Tibial nerve (tissue), 4 donors: ENCODE measurements around the gene HOXB8. TPM values are rescaled to one million over a fixed set of nuclear protein-coding genes. Genes with fewer than 3 reads are reported as not detected.

Source experiments
- DNase-seq, 2 donors: peaks; one replicate each; pipeline ENCODE4 v3.0.0-alpha.2; 2019; ENCODE audit warnings: low spot score in 2 of 2
- H3K27ac ChIP-seq, 4 donors: fragments of 200-600 bp; sonication (generic) in 3 of 4; one replicate each; pipeline ENCODE4 v1.5.1; 2017 to 2019; ENCODE audit warnings: mild to moderate bottlenecking in 1 of 4
- H3K27me3 ChIP-seq, 2 donors: fragments of 200-600 bp; sonication (generic) in 1 of 2; one replicate each; pipeline versions ENCODE4 v1.5.1 to v1.6.0; 2017 to 2019
- H3K36me3 ChIP-seq, 3 donors: fragments of 200-600 bp; sonication (generic); one replicate each; pipeline ENCODE4 v1.5.1; 2018 to 2019
- H3K4me1 ChIP-seq, 4 donors: fragments of 200-600 bp; sonication (generic) in 3 of 4; one replicate each; pipeline ENCODE4 v1.5.1; 2017 to 2019
- H3K4me3 ChIP-seq, 4 donors: fragments of 200-600 bp; sonication (generic) in 3 of 4; one replicate each; pipeline ENCODE4 v1.5.1; 2017 to 2019; ENCODE audit warnings: mild to moderate bottlenecking in 1 of 4, moderate library complexity in 1 of 4
- H3K9me3 ChIP-seq, 4 donors: fragments of 200-600 bp; sonication (generic) in 3 of 4; one replicate each; pipeline ENCODE4 v1.5.1; 2017 to 2019
- EP300 ChIP-seq, 2 donors: sonication (generic); formaldehyde crosslinking; IDR thresholded peaks; one replicate each; pipeline ENCODE4 v1.6.1; 2017; ENCODE audit warnings: antibody characterized with exemption in 2 of 2, mild to moderate bottlenecking in 1 of 2
- POLR2A ChIP-seq, 2 donors: fragments of 450-650 bp; IDR thresholded peaks; one replicate each; pipeline ENCODE4 v1.6.1; 2017; ENCODE audit warnings: antibody characterized with exemption in 2 of 2, mild to moderate bottlenecking in 2 of 2, moderate library complexity in 2 of 2
- WGBS, 2 donors: methylation state at CpG; one replicate each; pipeline ENCODE4 v1.1.5; 2018; 5-methylcytosine and 5-hydroxymethylcytosine counted together
- total RNA-seq, 4 donors: library from RNA; depleted of rRNA; stranded (reverse); fragments of >200 nt; gene quantifications; one replicate each; pipeline ENCODE4 v1.1.0, GENCODE V29; 2016
- TF ChIP-seq, protein P1 (sequence below), 5 experiments: fragments of 200-600 bp in 3 of 5; fragments of 450-650 bp in 2 of 5; sonication (generic) in 3 of 5; IDR thresholded peaks; one replicate each; pipeline ENCODE4 v1.5.1; 2016 to 2019; ENCODE audit warnings: antibody characterized with exemption in 5 of 5, mild to moderate bottlenecking in 3 of 5, moderate library complexity in 2 of 5

HOXB8 gene
- total RNA-seq, 4 donors from 2014 or later, result 0.66 to 0.90 TPM; not detected in 2

- Histone ChIP-seq H3K9me3 (no peaks in the 10 kb centered on the region), H3K27ac (no peak overlapping the region), H3K27me3 (peaks cover 0 to 100% of the 10 kb centered on the region in 2 donors), H3K36me3 (no peaks in the 10 kb centered on the region), H3K4me3 (no peak overlapping the region), H3K4me1 (peaks cover 0 to 5% (median 2%) of the 10 kb centered on the region in 4 donors)
- TF ChIP-seq EP300 (IDR thresholded peaks at IDR 0.05), result no peak
- TF ChIP-seq, protein P1, sequence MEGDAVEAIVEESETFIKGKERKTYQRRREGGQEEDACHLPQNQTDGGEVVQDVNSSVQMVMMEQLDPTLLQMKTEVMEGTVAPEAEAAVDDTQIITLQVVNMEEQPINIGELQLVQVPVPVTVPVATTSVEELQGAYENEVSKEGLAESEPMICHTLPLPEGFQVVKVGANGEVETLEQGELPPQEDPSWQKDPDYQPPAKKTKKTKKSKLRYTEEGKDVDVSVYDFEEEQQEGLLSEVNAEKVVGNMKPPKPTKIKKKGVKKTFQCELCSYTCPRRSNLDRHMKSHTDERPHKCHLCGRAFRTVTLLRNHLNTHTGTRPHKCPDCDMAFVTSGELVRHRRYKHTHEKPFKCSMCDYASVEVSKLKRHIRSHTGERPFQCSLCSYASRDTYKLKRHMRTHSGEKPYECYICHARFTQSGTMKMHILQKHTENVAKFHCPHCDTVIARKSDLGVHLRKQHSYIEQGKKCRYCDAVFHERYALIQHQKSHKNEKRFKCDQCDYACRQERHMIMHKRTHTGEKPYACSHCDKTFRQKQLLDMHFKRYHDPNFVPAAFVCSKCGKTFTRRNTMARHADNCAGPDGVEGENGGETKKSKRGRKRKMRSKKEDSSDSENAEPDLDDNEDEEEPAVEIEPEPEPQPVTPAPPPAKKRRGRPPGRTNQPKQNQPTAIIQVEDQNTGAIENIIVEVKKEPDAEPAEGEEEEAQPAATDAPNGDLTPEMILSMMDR (IDR thresholded peaks at IDR 0.05), result no peak
- no peak for TF ChIP-seq POLR2A (IDR thresholded peaks at IDR 0.05)
- DNase-seq, result no peak
- WGBS, 2 donors, result 64 to 68% methylated on average over 1 of the region's 1 CpG
These were observed 25.7 kb upstream of the HOXB8 start for GRCh38 chr17:48640858-48641180.

GRCh38 chr17:48639982-48640857 lies 25.1 kb upstream of the HOXB8 start:
- H3K27ac ChIP-seq, result no peak overlapping the region
- peaks cover 0 to 100% of the 10 kb centered on the region in 2 donors for H3K27me3 ChIP-seq
- TF ChIP-seq, protein P1 (IDR thresholded peaks at IDR 0.05), result no peak
- TF ChIP-seq POLR2A (IDR thresholded peaks at IDR 0.05) (no peak), EP300 (IDR thresholded peaks at IDR 0.05) (no peak)
- H3K4me1 ChIP-seq, result peaks cover 0 to 5% (median 2%) of the 10 kb centered on the region in 4 donors
- WGBS, 2 donors, result 48 to 70% methylated on average over 6 of the region's 6 CpGs
- no peaks in the 10 kb centered on the region for H3K36me3 ChIP-seq
- H3K9me3 ChIP-seq, result no peaks in the 10 kb centered on the region
- H3K4me3 ChIP-seq, result no peak overlapping the region
- DNase-seq, result no peak

DNA sequence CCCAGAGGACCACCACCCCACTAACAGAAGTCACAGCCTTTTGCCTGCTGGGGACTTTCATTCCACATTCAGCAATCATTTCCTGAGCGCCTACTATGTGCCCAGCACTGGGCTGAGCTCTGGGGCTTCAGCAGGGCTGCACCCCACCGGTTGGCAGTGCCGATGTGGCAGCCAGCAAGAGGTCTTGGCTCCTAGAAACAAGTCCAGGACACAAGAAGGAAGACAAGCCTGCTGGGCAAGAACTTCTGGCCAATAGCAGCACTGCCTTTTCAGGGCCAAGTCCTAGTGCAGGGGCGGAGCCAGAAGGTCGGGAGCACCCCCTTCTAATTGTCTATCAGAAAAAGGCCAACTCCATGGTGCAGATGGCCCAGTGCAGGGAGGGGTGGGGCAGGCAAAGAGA lies 24.0 kb upstream of the HOXB8 start:
- WGBS, 2 donors, result 32 to 47% methylated on average over 5 of the region's 5 CpGs
- Histone ChIP-seq H3K27ac (no peak overlapping the region), H3K36me3 (no peaks in the 10 kb centered on the region), H3K9me3 (no peaks in the 10 kb centered on the region), H3K27me3 (peaks cover 0 to 100% of the 10 kb centered on the region in 2 donors), H3K4me1 (peaks cover 0 to 5% (median 2%) of the 10 kb centered on the region in 4 donors), H3K4me3 (no peak overlapping the region)
- TF ChIP-seq POLR2A (IDR thresholded peaks at IDR 0.05) (no peak), EP300 (IDR thresholded peaks at IDR 0.05) (no peak)
- TF ChIP-seq, protein P1 (IDR thresholded peaks at IDR 0.05), result no peak
- DNase-seq, result no peak

DNA sequence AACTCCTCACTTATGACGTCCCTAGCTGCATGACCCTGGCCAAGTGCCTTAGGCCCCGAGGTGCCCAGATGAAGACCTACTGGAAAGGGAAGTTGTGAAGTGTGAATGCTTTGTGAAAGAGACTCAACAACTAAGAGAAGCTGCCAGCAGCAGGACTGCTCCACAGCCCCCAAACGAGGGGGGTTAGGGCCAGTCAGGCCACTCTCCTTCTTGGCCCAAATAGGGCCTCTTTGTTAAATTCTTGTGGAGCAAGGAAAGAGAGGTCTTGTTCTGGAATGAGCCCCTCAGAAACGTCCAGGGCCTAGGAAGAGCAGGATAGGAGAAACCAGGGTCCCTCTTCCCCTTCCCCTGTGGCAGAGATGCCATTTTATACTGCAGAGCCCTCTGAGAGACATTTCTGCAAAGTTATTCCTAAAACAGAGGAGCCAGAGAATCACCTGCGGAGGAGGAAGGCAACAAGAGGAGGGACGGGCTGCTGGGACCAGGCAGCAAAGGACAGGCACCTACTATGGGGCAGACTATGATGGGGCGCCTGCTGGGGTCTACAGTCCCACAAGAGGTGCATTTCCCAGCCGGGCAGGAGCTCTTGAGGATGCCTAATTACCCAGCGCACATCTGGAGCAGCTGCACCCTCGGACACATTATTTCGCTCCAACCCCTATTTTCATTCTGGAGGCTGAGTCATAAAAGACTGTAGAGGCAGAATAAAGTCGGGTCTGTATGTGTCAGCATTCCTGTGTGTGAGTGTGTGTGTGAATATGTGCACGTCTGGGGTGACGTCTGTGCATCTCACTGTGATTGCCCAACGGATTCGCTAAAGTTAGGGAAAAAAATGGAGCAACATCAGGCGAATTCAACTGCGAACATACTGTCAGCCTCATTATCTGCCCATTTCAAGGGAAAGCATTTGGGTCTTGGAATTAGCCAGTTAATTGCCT lies 22.5 kb upstream of the HOXB8 start:
- Histone ChIP-seq H3K4me1 (peaks cover 0 to 15% (median 2%) of the 10 kb centered on the region in 4 donors), H3K36me3 (no peaks in the 10 kb centered on the region), H3K4me3 (no peak overlapping the region), H3K9me3 (no peaks in the 10 kb centered on the region), H3K27me3 (peaks cover 0 to 100% of the 10 kb centered on the region in 2 donors), H3K27ac (no peak overlapping the region)
- TF ChIP-seq, protein P1 (IDR thresholded peaks at IDR 0.05), result no peak
- TF ChIP-seq EP300 (IDR thresholded peaks at IDR 0.05) (no peak), POLR2A (IDR thresholded peaks at IDR 0.05) (no peak)
- WGBS, 2 donors, result 30 to 31% methylated on average over 18 of the region's 18 CpGs
- DNase-seq, result no peak
